Fibroblast of skin of back (primary cell): ENCODE data around the gene PYGL.
"Not testable (repeated sequence)": the region's sequence is repeated elsewhere in the genome, so short reads cannot be mapped to it uniquely, and the experiment has no call there.

Experiments used
- DNase-seq: peaks from one replicate; pipeline ENCODE4 v3.0.0-alpha.2; 2013

The PYGL gene

DNA sequence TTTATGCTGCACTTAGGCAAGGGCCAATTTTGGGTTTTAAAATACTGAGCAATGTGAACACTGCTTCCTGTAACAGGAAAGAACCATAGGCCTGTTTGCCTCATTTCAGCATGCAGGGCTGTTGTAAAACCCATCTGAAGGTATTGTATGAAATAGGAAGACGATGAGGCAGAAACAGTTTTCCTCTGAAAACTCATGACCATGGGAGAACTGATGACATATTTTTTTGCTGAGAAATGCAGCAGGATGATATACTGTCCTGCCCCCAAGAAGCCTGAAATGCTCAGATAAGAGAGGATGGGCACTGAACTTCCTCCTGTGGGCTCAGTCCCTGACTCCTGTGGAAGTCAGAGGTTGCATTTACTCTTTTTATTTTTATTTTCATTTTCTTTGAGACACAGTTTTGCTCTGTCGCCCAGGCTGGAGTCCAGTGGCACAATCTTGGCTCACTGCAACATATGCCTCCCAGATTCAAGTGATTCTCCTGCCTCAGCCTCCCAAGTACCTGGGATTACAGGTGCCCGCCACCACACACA lies 17.4 kb downstream of the PYGL start:
- no peak for DNase-seq

DNA sequence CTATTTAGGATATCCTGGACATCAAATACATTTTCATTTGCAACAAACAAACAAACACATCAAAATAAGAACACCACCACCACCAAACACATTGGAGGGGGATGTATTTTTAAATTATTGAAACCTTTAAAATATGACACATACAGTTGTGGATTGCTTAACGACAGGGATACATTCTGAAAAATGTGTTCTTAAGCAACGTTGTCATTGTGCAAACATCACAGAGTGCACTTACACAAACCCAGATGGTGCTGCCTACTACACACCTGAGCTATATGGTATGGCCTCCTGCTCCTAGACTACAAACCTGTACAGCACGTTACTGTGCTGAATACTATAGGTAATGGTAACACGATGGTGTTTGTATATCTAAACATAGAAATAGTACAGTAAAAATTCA lies 19.4 kb downstream of the PYGL start:
- DNase-seq, result no peak

DNA sequence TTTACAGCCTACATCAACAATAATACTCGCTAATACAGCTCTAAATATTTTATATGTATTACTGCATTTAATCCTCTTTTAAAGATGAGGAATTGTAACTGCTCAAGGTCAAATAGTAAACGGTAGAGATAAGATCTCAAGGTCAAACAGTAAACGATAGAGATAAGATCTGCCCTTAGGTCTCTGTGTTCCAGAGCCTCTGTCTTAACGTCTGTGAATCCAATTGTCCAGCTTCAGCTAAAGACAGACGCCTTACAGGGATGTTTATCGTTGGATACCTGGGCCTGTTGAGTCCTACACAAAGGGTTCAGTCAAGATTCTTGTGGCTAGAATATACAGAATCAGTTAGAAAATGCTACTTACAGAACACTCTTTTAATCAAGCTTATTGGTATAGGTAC lies 20.0 kb downstream of the PYGL start:
- DNase-seq, result no peak

DNA sequence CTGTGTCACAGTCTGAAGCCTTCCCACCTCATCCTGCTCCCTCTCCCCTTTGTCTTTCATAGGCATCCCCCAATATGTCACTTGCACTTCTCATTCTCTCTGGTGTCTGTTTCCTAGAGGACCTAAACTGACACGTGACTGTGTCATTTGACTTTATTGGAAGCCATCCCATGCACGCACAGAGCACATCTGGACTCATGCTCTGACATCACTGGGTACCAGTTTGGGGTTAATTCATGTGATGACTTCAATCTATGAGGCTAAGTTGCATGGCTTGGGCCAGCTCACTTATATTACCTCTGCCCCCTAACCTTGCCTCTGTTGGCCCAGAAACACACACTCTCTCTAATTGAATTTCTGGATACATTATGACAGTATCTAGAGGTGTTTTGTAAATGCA lies 21.5 kb downstream of the PYGL start:
- DNase-seq, result no peak

DNA sequence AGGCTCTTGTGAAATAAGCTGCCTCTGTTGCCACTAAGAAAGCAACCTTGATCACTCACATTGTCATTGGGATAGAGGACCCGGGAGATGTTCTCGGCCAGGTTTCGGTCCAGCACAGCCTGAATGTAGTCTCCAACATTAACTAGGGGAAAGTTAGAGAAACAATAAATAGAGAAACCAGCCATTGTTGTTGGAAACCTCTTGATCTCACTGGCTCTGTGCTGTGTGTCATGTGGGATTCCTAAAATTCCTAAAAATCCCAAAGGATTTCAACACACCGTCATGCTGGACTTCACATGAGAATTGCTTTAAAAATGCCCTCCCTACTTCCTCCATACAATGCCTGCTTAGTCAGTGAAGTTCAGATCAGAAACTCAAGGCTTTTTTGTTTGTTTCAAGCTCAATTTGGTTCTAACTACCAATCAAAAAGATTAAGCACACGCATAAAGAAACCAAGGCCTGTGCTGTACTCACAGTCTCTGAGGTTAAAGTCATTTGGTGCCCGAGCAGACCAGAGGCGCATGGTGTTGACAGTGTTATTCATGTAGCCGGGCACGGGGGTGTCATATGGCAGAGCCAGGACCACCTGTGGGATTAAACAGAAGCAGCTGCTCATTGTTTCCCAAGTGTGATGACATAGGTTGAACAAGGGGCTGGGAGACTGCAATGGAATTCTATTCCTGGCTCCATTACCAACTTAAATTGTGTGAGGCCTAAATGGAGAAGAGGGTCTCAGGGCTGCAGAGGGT lies 23.6 kb downstream of the PYGL start:
- DNase-seq, result peak; percentile 91

DNA sequence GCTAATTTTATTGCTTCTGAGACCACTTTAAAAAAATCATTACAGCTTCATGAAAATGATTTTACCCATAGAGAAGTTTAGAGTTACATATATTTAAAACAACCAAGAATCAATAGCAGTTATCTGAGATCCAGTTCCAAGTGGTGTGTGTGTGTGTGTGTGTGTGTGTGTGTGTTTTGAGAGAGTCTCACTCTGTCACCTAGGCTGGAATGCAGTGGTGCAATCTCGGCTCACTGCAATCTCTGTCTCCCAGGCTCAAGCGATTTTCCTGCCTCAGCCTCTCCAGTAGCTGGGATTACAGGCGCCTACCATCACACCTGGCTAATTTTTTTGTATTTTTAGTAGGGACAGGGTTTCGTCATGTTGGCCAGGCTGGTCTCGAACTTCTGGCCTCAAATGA lies 24.8 kb downstream of the PYGL start:
- not testable (repeated sequence) for DNase-seq

DNA sequence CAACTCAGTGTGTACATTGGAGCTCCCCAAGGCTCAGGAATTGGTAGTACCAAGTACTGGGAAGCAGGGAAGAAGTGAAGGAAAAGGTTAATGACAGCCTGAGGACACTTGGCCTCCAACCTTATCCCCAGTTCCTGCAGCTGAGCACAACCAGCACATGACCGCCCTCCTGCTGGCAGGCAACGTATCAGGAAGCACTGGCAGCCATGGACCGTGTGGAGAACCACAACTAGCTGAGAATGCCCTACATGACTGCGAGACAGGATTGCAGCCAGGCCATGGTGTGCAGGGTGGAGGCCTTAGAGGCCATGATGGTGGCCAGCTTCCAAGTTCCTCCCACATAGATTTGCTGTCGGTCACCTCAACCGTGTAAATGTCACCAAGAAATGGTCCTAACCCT lies 26.8 kb downstream of the PYGL start:
- no peak for DNase-seq

DNA sequence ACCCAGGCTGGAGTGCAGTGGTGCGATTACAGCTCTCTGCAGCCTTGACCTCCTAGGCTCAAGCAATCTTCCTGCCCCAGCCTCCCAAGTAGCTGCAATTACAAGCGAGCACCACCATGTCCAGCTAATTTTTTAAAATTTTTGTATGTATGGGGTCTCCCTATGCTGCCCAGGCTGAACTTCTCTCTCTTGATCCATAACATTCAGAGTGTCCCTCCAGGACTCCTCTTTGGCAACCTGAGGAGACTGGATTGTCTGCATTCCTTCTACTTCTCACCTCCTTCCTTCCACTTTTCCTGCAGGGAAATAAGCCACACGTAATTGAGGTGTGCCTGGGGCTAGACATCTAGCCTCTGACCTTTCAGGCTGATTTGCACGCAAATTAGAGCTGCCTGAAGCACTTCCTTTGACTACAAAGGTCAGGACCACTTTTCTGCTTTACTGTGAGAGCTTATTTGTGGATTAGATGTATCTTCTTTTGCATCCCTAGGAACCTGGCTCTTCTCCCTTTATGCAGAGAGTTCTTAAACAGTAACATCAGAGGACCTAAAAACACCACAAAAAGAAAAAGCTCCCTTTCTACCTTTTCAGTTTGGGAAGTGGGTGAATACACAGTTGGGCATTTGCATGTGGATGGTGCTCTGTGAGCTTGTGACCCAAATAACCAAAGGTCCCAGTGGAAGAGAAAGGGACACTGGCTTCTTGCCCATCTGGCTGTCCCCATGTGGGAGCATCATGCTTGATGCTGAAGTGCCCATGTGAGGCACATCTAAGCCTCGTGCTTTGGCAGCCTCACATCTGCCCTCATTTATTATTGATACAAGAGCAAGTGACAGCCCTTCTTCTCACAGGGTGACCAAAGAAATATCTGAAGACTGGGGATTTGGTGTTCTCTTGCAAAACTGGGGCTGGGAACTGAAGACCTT lies 33.5 kb downstream of the PYGL start:
- no peak for DNase-seq

DNA sequence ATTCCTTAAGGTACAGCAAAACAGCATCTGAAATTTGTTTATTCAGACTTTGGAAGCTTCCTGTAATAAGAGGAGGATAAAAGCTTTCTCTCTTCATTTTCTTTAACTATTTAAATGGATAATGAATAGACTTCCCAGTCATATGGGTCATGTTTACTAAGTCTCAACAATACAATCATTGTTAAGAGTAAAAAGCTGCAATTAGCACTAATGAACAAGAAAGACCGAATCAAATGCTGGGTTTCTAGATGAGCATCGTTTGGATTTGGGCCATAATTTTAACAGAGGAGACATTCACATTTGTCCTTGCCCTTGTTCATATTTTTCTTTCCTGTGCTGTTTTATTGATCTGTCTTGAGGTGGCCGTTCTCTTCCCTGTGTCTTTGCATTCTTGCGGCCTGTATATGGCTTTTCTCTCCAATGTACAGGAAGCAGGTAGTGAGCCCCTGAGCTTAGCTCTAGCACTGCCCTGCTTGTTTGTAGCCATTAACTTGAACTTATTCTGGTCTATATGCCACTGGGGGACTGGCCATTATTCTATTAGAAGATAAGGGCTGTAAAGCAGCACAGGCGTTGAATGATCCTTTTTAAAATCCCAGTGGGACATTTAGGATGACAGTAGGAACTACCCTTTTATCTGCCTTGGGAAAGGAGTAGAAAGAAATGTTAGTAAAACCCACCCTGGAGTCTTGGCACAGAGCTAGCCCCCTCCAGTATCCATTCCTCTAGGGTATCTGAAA lies 37.8 kb downstream of the PYGL start:
- DNase-seq, result no peak

DNA sequence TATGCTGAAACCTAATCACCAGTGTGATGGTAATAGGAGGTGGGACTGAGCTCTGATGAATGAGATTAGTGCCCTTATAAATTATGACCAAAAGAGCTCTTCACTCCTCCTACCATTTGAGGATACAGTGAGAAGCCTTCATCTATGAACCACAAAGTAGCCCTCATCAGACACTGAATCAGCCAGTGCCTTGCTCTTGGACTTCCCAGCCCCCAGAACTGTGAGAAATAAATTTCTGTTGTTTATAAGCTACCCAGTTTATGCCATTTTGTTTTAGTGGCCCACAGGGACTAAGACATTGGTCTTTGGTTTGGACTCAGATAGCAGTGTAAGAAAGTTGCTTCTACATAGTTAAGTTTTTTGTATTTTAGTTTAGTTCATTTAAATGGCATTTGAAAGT lies 39.6 kb downstream of the PYGL start:
- DNase-seq, result no peak

DNA sequence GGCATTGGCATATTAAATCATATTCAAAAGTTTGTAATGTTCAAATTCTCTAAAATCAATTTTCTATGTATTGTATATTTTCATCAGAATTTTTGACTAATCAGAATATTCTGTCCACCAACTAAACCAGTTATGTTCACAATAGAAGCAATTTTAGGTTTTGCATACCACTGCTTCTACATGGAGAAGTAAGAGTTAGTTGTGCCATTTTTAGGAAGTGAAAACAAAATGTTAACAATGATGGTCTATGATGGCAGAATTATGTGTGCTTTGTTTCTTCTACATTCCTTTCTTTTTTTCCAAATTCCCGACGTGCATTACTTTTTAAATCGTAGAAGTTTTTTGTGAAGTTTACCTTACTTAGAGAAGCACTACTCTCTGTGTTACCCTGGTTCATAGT lies 42.9 kb downstream of the PYGL start:
- DNase-seq, result no peak

DNA sequence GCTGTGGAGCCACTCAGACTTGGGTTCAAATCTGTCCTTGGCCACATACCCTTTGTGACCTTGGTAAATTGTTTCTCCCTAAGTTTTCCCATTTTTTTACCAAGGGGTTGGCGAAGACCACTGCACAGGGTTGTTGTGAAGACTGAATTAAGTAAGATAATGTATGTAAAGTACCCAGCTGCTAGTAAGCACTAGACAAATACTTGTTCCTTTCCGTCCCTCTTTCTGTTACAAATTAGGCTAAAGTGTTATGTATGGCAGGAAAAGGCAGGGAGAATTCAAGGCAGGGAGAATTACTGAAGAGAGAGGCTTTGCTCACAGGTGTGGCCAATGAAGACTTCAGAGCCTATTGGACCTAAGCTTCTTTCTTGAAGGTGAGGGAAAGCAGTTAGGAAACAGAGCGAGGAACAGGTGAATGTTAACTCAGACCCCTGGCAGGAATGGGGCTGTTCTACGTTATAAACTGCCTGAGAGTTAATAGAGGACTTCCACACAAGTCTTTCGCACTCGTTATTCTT lies 46.6 kb downstream of the PYGL start:
- no peak for DNase-seq

DNA sequence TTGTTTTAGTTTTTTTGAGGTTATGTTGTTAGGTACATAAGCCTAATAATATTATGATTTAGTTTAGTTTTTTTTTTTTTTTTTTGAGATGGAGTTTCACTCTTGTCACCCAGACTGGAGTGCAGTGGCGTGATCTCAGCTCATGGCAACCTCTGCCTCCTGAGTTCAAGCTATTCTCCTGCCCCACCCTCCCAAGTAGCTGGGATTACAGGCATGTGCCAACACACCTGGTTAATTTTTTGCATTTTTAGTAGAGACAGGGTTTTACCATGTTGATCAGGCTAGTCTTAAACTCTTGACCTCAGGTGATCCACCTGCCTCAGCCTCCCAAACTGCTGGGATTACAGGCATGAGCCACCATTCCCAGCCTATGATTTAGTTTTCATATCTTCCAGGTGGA lies 47.3 kb downstream of the PYGL start:
- DNase-seq, result not testable (repeated sequence)

DNA sequence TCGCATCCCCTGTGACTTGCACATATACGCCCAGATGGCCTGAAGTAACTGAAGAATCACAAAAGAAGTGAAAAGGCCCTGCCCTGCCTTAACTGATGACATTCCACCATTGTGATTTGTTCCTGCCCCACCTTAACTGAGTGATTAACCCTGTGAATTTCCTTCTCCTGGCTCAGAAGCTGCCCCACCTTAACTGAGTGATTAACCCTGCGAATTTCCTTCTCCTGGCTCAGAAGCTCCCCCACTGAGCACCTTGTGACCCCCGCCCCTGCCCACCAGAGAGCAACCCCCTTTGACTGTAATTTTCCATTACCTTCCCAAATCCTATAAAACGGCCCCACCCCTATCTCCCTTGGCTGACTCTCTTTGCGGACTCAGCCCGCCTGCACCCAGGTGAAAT lies 47.9 kb downstream of the PYGL start:
- not testable (repeated sequence) for DNase-seq

DNA sequence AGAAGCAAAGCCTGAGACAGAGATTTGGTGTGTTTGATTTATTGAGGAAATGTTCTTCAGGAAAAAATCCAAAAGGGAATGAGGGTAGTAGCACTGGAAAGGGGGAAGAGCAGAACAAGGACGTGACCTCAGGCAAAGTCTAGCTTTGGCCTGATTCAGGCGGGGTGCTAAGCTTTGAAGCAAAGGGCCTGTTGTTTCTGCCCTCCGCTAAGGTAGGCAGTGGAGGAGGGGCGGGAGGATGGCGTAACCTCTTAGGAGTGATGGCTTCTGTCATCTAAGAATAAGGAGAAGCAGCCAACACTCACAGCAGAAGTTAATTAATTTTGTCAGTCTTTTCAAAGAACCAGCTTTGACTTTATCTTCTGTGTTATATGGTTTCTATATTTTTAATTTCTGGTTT lies 52.0 kb downstream of the PYGL start:
- DNase-seq, result no peak

DNA sequence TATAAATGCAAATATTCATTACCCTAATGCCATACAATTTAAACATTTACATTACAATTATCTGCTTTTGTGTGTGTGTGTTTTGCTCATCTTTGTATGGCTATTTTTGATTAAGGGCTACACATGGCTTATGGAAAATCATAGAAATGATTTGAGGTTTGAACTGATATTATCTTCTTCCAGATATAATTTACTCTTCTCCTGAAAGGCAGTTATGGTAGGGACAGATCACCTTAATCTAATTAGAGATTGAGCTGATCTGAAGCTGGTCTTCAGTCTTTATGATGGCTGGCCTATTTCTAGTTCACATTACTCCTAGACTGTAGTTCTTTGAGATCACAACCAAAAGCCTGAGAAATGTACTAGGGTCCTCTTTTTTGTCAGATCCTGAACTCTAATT lies 56.8 kb downstream of the PYGL start:
- DNase-seq, result no peak

DNA sequence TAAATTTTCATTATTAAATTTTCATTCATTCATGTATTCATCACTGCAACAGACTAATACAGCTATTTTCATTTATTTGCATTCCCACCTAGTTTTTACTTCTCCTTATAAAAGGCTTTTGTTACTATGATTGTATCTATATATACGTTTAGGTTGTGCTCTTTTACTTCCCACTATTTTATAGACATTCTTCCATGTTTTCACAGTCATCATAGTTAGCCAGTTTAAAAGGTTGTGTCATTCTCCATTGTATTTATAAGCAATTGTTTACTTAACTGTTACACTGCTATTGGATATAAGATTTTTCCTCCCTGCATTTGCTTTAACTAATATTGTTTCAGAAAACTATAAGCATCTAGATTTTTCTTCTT lies 60.5 kb downstream of the PYGL start:
- no peak for DNase-seq

DNA sequence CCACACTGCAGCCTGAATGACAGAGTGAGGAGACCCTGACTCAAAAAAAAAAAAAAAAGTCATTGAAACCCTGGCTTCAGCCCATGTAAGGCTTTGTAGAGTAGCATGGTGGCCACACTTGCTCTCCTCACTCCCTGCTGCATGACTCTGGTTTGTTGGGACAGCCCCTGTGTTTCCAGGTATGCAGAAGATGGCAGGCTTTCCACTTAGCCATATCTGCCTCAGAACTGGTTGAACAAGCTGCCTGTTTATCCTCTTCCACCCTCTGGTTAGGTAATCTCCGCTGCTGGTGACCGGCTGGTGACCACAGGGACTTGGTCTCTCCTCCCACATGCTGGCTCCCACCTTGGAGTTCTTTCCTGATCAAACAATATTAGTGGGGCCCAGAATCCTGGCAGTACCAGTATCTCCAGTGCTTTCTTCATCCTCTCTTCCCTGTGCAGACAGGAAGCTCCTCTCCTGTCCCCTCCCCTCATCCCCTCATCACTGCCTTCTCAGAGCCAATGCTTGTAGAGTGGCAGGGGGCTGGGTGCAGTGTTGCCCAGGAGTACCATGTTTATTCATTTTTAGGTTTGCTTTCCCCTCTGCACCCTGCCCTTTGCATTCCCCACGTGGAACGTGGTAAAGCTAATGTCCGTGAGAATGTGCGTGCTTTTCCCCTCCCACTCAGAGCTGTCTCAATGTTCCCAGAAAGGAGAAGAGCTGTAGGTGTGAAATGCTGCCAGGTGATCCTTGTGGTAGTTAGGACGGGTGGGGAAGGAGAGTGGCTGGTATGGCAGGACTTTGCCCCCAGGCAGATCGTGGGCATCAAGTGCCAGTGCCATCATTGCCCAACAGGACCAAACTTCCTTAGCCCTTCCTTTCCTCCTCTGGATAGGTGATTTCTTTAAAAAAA lies 61.1 kb downstream of the PYGL start:
- no peak for DNase-seq

DNA sequence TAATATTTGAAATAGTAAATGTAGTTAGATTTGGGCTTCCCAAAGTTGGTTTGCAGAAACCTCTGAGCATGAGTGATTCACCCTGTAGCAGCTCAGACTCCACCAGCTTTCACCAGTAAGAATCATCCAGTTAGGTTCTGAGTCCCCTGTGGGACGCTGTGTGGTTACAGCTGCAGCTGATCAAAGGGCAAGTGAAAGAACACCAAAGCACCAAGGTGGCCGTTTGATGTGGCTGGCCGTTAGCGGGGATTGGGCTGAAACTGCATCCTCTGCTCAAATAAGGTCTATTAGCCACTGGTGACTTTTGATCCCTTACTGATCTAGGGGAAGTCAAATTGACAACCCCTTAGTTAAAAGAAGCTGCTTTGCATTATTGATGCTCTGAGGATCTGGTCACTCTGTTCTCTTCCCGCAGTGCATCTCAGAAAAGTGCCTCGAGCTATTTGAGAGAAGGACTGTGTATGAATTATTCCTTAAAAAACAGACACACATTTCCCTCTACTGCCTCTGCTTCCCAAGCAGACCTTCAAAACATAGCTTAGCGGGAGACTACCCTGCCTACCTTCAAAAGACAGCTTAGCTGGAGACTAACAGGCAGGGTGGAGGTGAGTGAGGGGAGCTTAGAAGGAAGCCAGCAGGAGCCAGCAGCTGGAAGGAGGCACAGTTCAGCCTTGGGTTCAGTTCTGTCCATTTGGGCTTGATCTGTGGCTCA lies 68.8 kb downstream of the PYGL start:
- DNase-seq, result no peak

DNA sequence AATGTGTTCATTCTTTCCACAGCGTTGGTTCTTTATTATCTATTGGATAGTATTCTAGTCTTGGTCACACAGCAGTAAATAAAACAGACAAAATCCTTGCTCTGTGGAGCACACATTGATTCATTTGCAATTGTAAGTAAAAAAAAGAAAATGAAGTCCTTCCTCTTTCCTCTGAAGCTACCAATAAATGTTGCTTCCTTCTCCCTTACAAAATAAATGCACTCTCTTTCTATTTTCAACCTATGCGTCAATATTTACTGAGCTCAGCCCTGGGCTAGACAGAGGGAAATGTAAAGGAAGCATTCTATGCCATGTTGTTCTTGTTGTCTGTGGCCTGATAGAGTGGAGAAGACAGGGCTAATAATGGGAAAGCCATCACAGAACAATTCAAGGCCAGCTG lies 69.5 kb downstream of the PYGL start:
- DNase-seq, result no peak
